Measurements from ENCODE around the gene RBM47. TPM values are rescaled to one million over a fixed set of nuclear protein-coding genes. Genes with fewer than 3 reads are reported as not detected.

Gene RBM47
- total and polyA plus RNA-seq, 2 donors (not counting 1 experiment from before 2014, with no cell fraction given) = 5.6 to 12.9 TPM

DNA sequence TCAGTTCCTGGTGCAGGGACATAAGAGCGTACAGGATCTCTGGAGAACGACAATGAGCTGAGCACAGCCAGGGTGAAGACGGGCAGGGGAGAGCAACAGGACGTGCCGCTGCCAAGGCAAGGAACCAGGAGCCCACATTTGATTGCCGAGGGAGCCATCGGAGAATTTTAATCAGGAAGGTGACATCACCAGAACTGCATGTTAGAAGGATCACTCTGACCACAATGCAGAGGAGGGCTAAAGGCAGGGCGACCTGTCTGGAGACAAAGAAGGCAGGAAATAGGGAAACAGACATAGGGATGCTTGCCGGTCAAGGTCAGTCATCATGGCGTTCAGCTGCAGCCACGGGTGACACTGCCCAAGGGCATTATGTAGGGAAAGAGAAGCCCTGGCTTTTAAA, 81.4 kb downstream of the RBM47 start:
- Histone ChIP-seq H3K27ac (ENCODE audit: low read length in 2 of 2) (no peak overlapping the region), H3K4me1 (ENCODE audit: control insufficient read depth in 2 of 2, insufficient read depth in 2 of 2, low read length in 2 of 2) (peaks cover 8 to 14% of the 10 kb centered on the region in 2 donors), H2AFZ (ENCODE audit: insufficient read depth, low read depth, low read length, poor library complexity, severe bottlenecking) (no peak overlapping the region), H3K4me3 (ENCODE audit: control extremely low read depth in 1 of 5, extremely low read depth in 1 of 5, insufficient read depth in 1 of 5, low read depth in 2 of 5, low read length in 4 of 5) (no peak overlapping the region), H4K20me1 (ENCODE audit: control insufficient read depth, insufficient read depth, low read length, poor library complexity, severe bottlenecking) (no peaks in the 10 kb centered on the region), H3K9me3 (ENCODE audit: control extremely low read depth in 1 of 3, control insufficient read depth in 2 of 3, insufficient read depth in 1 of 3, low read length in 2 of 3) (no peaks in the 10 kb centered on the region), H3K9ac (ENCODE audit: low read length) (no peak overlapping the region), H3K79me2 (ENCODE audit: control insufficient read depth, insufficient read depth, low read length) (no peaks in the 10 kb centered on the region), H3K36me3 (replicated peaks in 1 of 2; ENCODE audit: control extremely low read depth in 1 of 2, control insufficient read depth in 1 of 2, extremely low read depth in 1 of 2, insufficient read depth in 2 of 2, low read length in 1 of 2) (no peaks in the 10 kb centered on the region), H3K27me3 (replicated peaks in 1 of 4; ENCODE audit: control extremely low read depth in 1 of 4, control insufficient read depth in 3 of 4, insufficient read depth in 4 of 4, low read length in 3 of 4) (no peaks in the 10 kb centered on the region), H3K4me2 (replicated peaks; ENCODE audit: low read depth, low read length, poor library complexity, severe bottlenecking) (no peak overlapping the region)
- Mint-ChIP-seq H3K9me3 (ENCODE audit: insufficient read depth) (no peaks in the 10 kb centered on the region), H3K4me1 (peaks cover 23% of the 10 kb centered on the region), H3K27ac (no peak overlapping the region), H3K4me3 (no peak overlapping the region), H3K27me3 (no peaks in the 10 kb centered on the region)
- ChIA-PET POLR2A (no interaction called here), CTCF (interaction anchor here (0.6 to 1.2 kb wide), 2 partner anchors 231 to 346 kb away, joined by 3 read pairs; no protein-coding TSS in a partner anchor)
- no peak for ATAC-seq (ENCODE audit: low read depth)
- TF ChIP-seq EZH2 (IDR thresholded peaks at IDR 0.05; ENCODE audit: borderline replicate concordance, insufficient read depth, low read depth, low read length, poor library complexity, severe bottlenecking) = no peak
- TF ChIP-seq, protein P1, sequence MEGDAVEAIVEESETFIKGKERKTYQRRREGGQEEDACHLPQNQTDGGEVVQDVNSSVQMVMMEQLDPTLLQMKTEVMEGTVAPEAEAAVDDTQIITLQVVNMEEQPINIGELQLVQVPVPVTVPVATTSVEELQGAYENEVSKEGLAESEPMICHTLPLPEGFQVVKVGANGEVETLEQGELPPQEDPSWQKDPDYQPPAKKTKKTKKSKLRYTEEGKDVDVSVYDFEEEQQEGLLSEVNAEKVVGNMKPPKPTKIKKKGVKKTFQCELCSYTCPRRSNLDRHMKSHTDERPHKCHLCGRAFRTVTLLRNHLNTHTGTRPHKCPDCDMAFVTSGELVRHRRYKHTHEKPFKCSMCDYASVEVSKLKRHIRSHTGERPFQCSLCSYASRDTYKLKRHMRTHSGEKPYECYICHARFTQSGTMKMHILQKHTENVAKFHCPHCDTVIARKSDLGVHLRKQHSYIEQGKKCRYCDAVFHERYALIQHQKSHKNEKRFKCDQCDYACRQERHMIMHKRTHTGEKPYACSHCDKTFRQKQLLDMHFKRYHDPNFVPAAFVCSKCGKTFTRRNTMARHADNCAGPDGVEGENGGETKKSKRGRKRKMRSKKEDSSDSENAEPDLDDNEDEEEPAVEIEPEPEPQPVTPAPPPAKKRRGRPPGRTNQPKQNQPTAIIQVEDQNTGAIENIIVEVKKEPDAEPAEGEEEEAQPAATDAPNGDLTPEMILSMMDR (IDR thresholded peaks at IDR 0.05) = no peak
- 96% methylated on average over 11 of the region's 11 CpGs for WGBS (ENCODE audit: insufficient coverage)
- intact Hi-C loops (cut with micrococcal nuclease) = no loop called here
- no peak for DNase-seq

DNA sequence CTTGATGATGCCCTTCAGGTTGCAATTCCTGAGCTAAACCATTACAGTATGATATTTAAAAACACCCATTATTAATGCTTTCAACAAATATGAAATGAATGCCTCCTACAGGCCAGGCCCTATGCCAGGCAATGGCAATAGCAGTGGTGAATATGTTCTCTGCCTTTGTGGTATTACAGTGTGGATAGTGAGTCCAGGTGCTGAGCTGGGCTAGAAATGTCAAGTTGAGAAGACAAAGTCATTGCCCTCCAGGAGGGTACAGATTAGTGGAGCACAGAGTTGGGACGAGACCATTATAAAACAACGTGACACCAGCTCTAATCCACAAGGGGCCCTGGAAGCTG, 81.9 kb downstream of the RBM47 start:
- H4K20me1 ChIP-seq (ENCODE audit: control insufficient read depth, insufficient read depth, low read length, poor library complexity, severe bottlenecking) = no peaks in the 10 kb centered on the region

More for the DNA sequence above, 81.9 kb downstream of the RBM47 start:
- H2AFZ ChIP-seq (ENCODE audit: insufficient read depth, low read depth, low read length, poor library complexity, severe bottlenecking) = no peak overlapping the region
- ATAC-seq (ENCODE audit: low read depth) (no peak), DNase-seq (no peak)
- H3K4me2 ChIP-seq (replicated peaks; ENCODE audit: low read depth, low read length, poor library complexity, severe bottlenecking) = no peak overlapping the region
- 100% methylated on average over 1 of the region's 2 CpGs for WGBS (ENCODE audit: insufficient coverage)
- no peaks in the 10 kb centered on the region for H3K27me3 ChIP-seq (replicated peaks in 1 of 4; ENCODE audit: control extremely low read depth in 1 of 4, control insufficient read depth in 3 of 4, insufficient read depth in 4 of 4, low read length in 3 of 4)
- no peak overlapping the region for H3K4me3 ChIP-seq (ENCODE audit: control extremely low read depth in 1 of 5, extremely low read depth in 1 of 5, insufficient read depth in 1 of 5, low read depth in 2 of 5, low read length in 4 of 5)
- H3K4me1 ChIP-seq (ENCODE audit: control insufficient read depth in 2 of 2, insufficient read depth in 2 of 2, low read length in 2 of 2) = peaks cover 8 to 14% of the 10 kb centered on the region in 2 donors
- ChIA-PET CTCF (interaction anchor here (0.6 to 1.2 kb wide), 3 partner anchors 187 to 347 kb away, joined by 3 read pairs; no protein-coding TSS in a partner anchor), POLR2A (no interaction called here)
- TF ChIP-seq EZH2 (IDR thresholded peaks at IDR 0.05; ENCODE audit: borderline replicate concordance, insufficient read depth, low read depth, low read length, poor library complexity, severe bottlenecking) = no peak
- TF ChIP-seq, protein P1 (IDR thresholded peaks at IDR 0.05) = no peak
- no peak overlapping the region for H3K9ac ChIP-seq (ENCODE audit: low read length)
- no peak overlapping the region for H3K27ac Mint-ChIP-seq
- peaks cover 22% of the 10 kb centered on the region for H3K4me1 Mint-ChIP-seq
- no peaks in the 10 kb centered on the region for H3K79me2 ChIP-seq (ENCODE audit: control insufficient read depth, insufficient read depth, low read length)
- no peaks in the 10 kb centered on the region for H3K27me3 Mint-ChIP-seq
- intact Hi-C loops (cut with micrococcal nuclease) = no loop called here
- H3K9me3 Mint-ChIP-seq (ENCODE audit: insufficient read depth) = no peaks in the 10 kb centered on the region
- H3K9me3 ChIP-seq (ENCODE audit: control extremely low read depth in 1 of 3, control insufficient read depth in 2 of 3, insufficient read depth in 1 of 3, low read length in 2 of 3) = no peaks in the 10 kb centered on the region
- H3K27ac ChIP-seq (ENCODE audit: low read length in 2 of 2) = no peak overlapping the region
- no peaks in the 10 kb centered on the region for H3K36me3 ChIP-seq (replicated peaks in 1 of 2; ENCODE audit: control extremely low read depth in 1 of 2, control insufficient read depth in 1 of 2, extremely low read depth in 1 of 2, insufficient read depth in 2 of 2, low read length in 1 of 2)
- no peak overlapping the region for H3K4me3 Mint-ChIP-seq

All from B cell (primary cell).